ENCODE measurements around the gene PTPRU.

The PTPRU gene

GRCh38 chr1:29240986-29241385, 4.7 kb downstream of the PTPRU start:
- Histone ChIP-seq H3K36me3 (no peaks in the 10 kb centered on the region), H3K4me3 (ENCODE audit: low read depth, low read length) (no peak overlapping the region), H3K9me3 (ENCODE audit: severe bottlenecking) (no peaks in the 10 kb centered on the region), H3K27me3 (ENCODE audit: insufficient read depth, low read depth, severe bottlenecking) (no peaks in the 10 kb centered on the region), H3K27ac (peak overlapping the region; percentile 70)
- DNase-seq: peak; percentile 23
- TF ChIP-seq CTCF (IDR thresholded peaks at IDR 0.05; ENCODE audit: low read depth, low read length): no peak

GRCh38 chr1:29243023-29243870, 6.9 kb downstream of the PTPRU start:
- Histone ChIP-seq H3K27ac (no peak overlapping the region), H3K9me3 (ENCODE audit: severe bottlenecking) (no peaks in the 10 kb centered on the region), H3K27me3 (ENCODE audit: insufficient read depth, low read depth, severe bottlenecking) (no peaks in the 10 kb centered on the region), H3K4me3 (ENCODE audit: low read depth, low read length) (no peak overlapping the region), H3K36me3 (no peaks in the 10 kb centered on the region)
- DNase-seq: no peak
- no peak for TF ChIP-seq CTCF (IDR thresholded peaks at IDR 0.05; ENCODE audit: low read depth, low read length)

DNA sequence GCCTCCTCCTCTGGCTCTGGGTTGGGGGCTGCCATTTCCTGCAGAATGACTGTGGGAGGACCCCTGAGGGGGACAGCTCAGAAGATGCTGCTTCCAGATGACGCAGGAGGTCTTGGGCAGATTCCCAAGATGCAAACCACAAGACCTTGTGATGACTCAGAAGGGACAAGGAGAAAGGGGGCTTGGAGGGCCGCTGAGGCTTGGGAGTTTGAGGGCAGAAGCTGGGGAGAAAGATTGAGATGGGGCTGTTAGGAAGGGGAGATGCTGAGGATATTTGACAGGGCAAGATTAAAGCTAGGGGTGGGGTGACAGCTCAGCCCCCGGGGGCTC, 7.5 kb downstream of the PTPRU start:
- Histone ChIP-seq H3K27me3 (ENCODE audit: insufficient read depth, low read depth, severe bottlenecking) (no peaks in the 10 kb centered on the region), H3K4me3 (ENCODE audit: low read depth, low read length) (no peak overlapping the region), H3K27ac (no peak overlapping the region), H3K36me3 (no peaks in the 10 kb centered on the region), H3K9me3 (ENCODE audit: severe bottlenecking) (no peaks in the 10 kb centered on the region)
- TF ChIP-seq CTCF (IDR thresholded peaks at IDR 0.05; ENCODE audit: low read depth, low read length): no peak
- DNase-seq: no peak

DNA sequence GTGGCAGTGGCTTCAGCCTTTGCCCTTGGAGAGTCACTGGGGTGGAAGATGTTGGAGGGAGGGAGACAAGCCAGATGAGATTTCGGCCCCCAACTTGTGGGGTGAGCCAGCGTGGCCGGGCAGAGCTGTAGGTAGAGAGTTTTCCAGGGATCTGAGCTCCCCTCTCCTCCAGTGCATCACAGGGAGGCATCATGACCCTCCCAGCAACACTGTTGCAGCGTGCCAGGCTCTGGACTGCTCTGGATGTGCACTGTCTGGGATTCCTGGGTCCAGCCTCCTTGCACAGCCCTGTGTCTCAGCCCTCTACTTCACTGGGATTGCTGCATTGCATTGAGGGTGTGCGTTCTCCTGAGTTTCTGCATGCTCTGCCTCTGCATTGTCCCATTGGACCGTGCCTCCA, 8.9 kb downstream of the PTPRU start:
- Histone ChIP-seq H3K36me3 (no peaks in the 10 kb centered on the region), H3K9me3 (ENCODE audit: severe bottlenecking) (no peaks in the 10 kb centered on the region), H3K4me3 (ENCODE audit: low read depth, low read length) (no peak overlapping the region), H3K27ac (no peak overlapping the region), H3K27me3 (ENCODE audit: insufficient read depth, low read depth, severe bottlenecking) (no peaks in the 10 kb centered on the region)
- no peak for TF ChIP-seq CTCF (IDR thresholded peaks at IDR 0.05; ENCODE audit: low read depth, low read length)
- no peak for DNase-seq

- Histone ChIP-seq H3K9me3 (ENCODE audit: severe bottlenecking) (no peaks in the 10 kb centered on the region), H3K27ac (no peak overlapping the region), H3K4me3 (ENCODE audit: low read depth, low read length) (no peak overlapping the region), H3K36me3 (no peaks in the 10 kb centered on the region), H3K27me3 (ENCODE audit: insufficient read depth, low read depth, severe bottlenecking) (no peaks in the 10 kb centered on the region)
- DNase-seq: no peak
- peak; percentile 61 for TF ChIP-seq CTCF (IDR thresholded peaks at IDR 0.05; ENCODE audit: low read depth, low read length)
Measured at GRCh38 chr1:29245876-29246275, 9.6 kb downstream of the PTPRU start.

GRCh38 chr1:29247044-29247443, 10.7 kb downstream of the PTPRU start:
- Histone ChIP-seq H3K9me3 (ENCODE audit: severe bottlenecking) (no peaks in the 10 kb centered on the region), H3K36me3 (no peaks in the 10 kb centered on the region), H3K4me3 (ENCODE audit: low read depth, low read length) (no peak overlapping the region), H3K27ac (no peak overlapping the region), H3K27me3 (ENCODE audit: insufficient read depth, low read depth, severe bottlenecking) (no peaks in the 10 kb centered on the region)
- DNase-seq: no peak
- TF ChIP-seq CTCF (IDR thresholded peaks at IDR 0.05; ENCODE audit: low read depth, low read length): no peak
